ENCODE measurements around the gene SRP9.

GRCh38 chr1:225777583-225778336, at the start of gene SRP9:
- TF ChIP-seq, protein P1, sequence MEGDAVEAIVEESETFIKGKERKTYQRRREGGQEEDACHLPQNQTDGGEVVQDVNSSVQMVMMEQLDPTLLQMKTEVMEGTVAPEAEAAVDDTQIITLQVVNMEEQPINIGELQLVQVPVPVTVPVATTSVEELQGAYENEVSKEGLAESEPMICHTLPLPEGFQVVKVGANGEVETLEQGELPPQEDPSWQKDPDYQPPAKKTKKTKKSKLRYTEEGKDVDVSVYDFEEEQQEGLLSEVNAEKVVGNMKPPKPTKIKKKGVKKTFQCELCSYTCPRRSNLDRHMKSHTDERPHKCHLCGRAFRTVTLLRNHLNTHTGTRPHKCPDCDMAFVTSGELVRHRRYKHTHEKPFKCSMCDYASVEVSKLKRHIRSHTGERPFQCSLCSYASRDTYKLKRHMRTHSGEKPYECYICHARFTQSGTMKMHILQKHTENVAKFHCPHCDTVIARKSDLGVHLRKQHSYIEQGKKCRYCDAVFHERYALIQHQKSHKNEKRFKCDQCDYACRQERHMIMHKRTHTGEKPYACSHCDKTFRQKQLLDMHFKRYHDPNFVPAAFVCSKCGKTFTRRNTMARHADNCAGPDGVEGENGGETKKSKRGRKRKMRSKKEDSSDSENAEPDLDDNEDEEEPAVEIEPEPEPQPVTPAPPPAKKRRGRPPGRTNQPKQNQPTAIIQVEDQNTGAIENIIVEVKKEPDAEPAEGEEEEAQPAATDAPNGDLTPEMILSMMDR (IDR thresholded peaks at IDR 0.05), result peak; percentile 97
- TF ChIP-seq POLR2AphosphoS5 (IDR thresholded peaks at IDR 0.05; ENCODE audit: low read depth, low read length) (peak; percentile 86), SIN3A (IDR thresholded peaks at IDR 0.05; ENCODE audit: borderline replicate concordance, insufficient read depth, low read depth, low read length) (peak; percentile 65; the same call in 1 of the 2 replicates), REST (IDR thresholded peaks at IDR 0.05; ENCODE audit: insufficient read depth in 1 of 2, low read depth in 2 of 2, low read length in 1 of 2) (no peak)

Measured in Panc1 (cell line).